Smooth muscle cell (in vitro differentiated cells): ENCODE measurements around the gene NADK. TPM values are rescaled to one million over a fixed set of nuclear protein-coding genes. Genes with fewer than 3 reads are reported as not detected.
A peak's percentile ranks its signal among the peaks of the same experiment; 100 is the strongest.
"Not testable (repeated sequence)": the region's sequence is repeated elsewhere in the genome, so short reads cannot be mapped to it uniquely, and the experiment has no call there.

ENCODE experiments used
- DNase-seq: peaks from one replicate; lab custom pipeline; 2025; ENCODE audit not compliant: unreplicated experiment; lab: John Stamatoyannopoulos, UW
- H2AFZ ChIP-seq: fragments of 200-600 bp; sonication (generic); 2 replicates; pipeline ENCODE4 v1.6.0; 2016; ENCODE audit warnings: antibody characterized with exemption, low read depth, mild to moderate bottlenecking
- H3F3A ChIP-seq: fragments of 200-600 bp; sonication (generic); 2 replicates; pipeline ENCODE4 v1.6.0; 2017; ENCODE audit warnings: antibody characterized with exemption, low read depth
- H3K27ac ChIP-seq: fragments of 200-600 bp; sonication (generic); 2 replicates; pipeline ENCODE4 v1.5.1; 2016; ENCODE audit warnings: low read depth, mild to moderate bottlenecking
- H3K27me3 ChIP-seq: fragments of 200-600 bp; sonication (generic); 2 replicates; pipeline ENCODE4 v1.6.1; 2016; ENCODE audit warnings: low read depth, mild to moderate bottlenecking
- H3K36me3 ChIP-seq: fragments of 200-600 bp; sonication (generic); 2 replicates; pipeline ENCODE4 v1.5.1; 2016; ENCODE audit warnings: low read depth
- H3K4me1 ChIP-seq: fragments of 200-600 bp; sonication (generic); 2 replicates; pipeline ENCODE4 v1.5.1; 2016; ENCODE audit warnings: low read depth
- H3K4me2 ChIP-seq: fragments of 200-600 bp; sonication (generic); 2 replicates; pipeline ENCODE4 v1.6.0; 2016; ENCODE audit warnings: mild to moderate bottlenecking
- H3K4me3 ChIP-seq: fragments of 200-600 bp; sonication (generic); 2 replicates; pipeline ENCODE4 v1.5.1; 2016; ENCODE audit warnings: mild to moderate bottlenecking
- H3K79me2 ChIP-seq: fragments of 200-600 bp; sonication (generic); 2 replicates; pipeline ENCODE4 v1.6.0; 2016; ENCODE audit warnings: low read depth, mild to moderate bottlenecking
- H3K9ac ChIP-seq: fragments of 200-600 bp; sonication (generic); 2 replicates; pipeline ENCODE4 v1.6.0; 2016; ENCODE audit warnings: low read depth
- H3K9me3 ChIP-seq: fragments of 200-600 bp; sonication (generic); replicated peaks from 2 replicates; pipeline ENCODE4 v1.5.1; 2016; ENCODE audit warnings: low read depth
- H4K20me1 ChIP-seq: fragments of 200-600 bp; sonication (generic); 2 replicates; pipeline ENCODE4 v1.6.0; 2016; ENCODE audit warnings: low read depth
- CTCF ChIP-seq: fragments of 200-600 bp; sonication (generic); IDR thresholded peaks from 2 replicates; pipeline ENCODE4 v1.5.1; 2017; ENCODE audit warnings: borderline replicate concordance, mild to moderate bottlenecking, antibody characterized with exemption; ENCODE audit not compliant: insufficient read depth, poor library complexity, severe bottlenecking
- WGBS: methylation state at CpG from one replicate; pipeline ENCODE4 v1.1.7; 2016; ENCODE audit warnings: low lambda C conversion rate; 5-methylcytosine and 5-hydroxymethylcytosine counted together
- polyA plus RNA-seq: library from polyadenylated mRNA; unstranded; fragments of >200 nt; fragmentation: Nextera tagmentation; extraction: Ambion mirVana; gene quantifications from 2 replicates; pipeline ENCODE4 v1.2.1, GENCODE V29; 2016
- total RNA-seq: library from RNA; depleted of rRNA; stranded (reverse); fragments of >200 nt; gene quantifications from 2 replicates; pipeline ENCODE4 v1.2.3, GENCODE V29; 2014

NADK gene
- total and polyA plus RNA-seq, 2 experiments from 2014 or later = 32.7 to 37.8 TPM

- not testable (repeated sequence) for H3K27me3 ChIP-seq, DNase-seq, H3K4me3 ChIP-seq, H3K4me2 ChIP-seq, H4K20me1 ChIP-seq, H3K36me3 ChIP-seq, H2AFZ ChIP-seq, H3K27ac ChIP-seq, H3K9ac ChIP-seq, H3K4me1 ChIP-seq, H3K9me3 ChIP-seq, H3F3A ChIP-seq
- peaks cover 18% of the 10 kb centered on the region for H3K79me2 ChIP-seq
- 98% methylated on average over 12 of the region's 22 CpGs for WGBS
These were observed 39.4 kb downstream of the NADK start for GRCh38 chr1:1738799-1739337.

- not testable (repeated sequence) for DNase-seq
These were observed 40.3 kb downstream of the NADK start for GRCh38 chr1:1737675-1738590.

GRCh38 chr1:1732381-1732780 is 45.9 kb downstream of the NADK start:
- H3K36me3 ChIP-seq = no peaks in the 10 kb centered on the region
- H4K20me1 ChIP-seq = no peaks in the 10 kb centered on the region
- no peak overlapping the region for H3K9ac ChIP-seq
- H3K4me3 ChIP-seq = no peak overlapping the region
- H2AFZ ChIP-seq = no peak overlapping the region
- H3F3A ChIP-seq = no peaks in the 10 kb centered on the region
- H3K27ac ChIP-seq = no peak overlapping the region
- no peak for TF ChIP-seq CTCF
- no peaks in the 10 kb centered on the region for H3K4me1 ChIP-seq
- DNase-seq = no peak
- no peaks in the 10 kb centered on the region for H3K27me3 ChIP-seq
- H3K79me2 ChIP-seq = peaks cover 4% of the 10 kb centered on the region
- WGBS = 95% methylated on average over 17 of the region's 17 CpGs
- no peak overlapping the region for H3K4me2 ChIP-seq
- H3K9me3 ChIP-seq = no peaks in the 10 kb centered on the region

More at GRCh38 chr1:1737675-1738590, 40.3 kb downstream of the NADK start:
- H3K9me3 ChIP-seq, H3K4me2 ChIP-seq, H3K4me1 ChIP-seq, H3K9ac ChIP-seq, H3K36me3 ChIP-seq, H3K27me3 ChIP-seq, H4K20me1 ChIP-seq, H3K27ac ChIP-seq, H2AFZ ChIP-seq, H3K4me3 ChIP-seq, H3F3A ChIP-seq: not testable (repeated sequence)
- WGBS = 96% methylated on average over 25 of the region's 44 CpGs
- peaks cover 12% of the 10 kb centered on the region for H3K79me2 ChIP-seq

GRCh38 chr1:1730870-1731269 is 47.4 kb downstream of the NADK start:
- 96% methylated on average over 17 of the region's 17 CpGs for WGBS
- Histone ChIP-seq H3K4me3 (no peak overlapping the region), H3K27me3 (no peaks in the 10 kb centered on the region), H3K4me2 (no peak overlapping the region), H3K4me1 (no peaks in the 10 kb centered on the region), H3K9me3 (no peaks in the 10 kb centered on the region), H3K79me2 (peaks cover 4% of the 10 kb centered on the region), H3K9ac (no peak overlapping the region), H3K27ac (no peak overlapping the region), H2AFZ (no peak overlapping the region), H3K36me3 (no peaks in the 10 kb centered on the region), H4K20me1 (no peaks in the 10 kb centered on the region), H3F3A (peaks cover 4% of the 10 kb centered on the region)
- TF ChIP-seq CTCF = no peak
- DNase-seq = no peak

- not testable (repeated sequence) for H3K4me1 ChIP-seq, H3K9me3 ChIP-seq, H3K36me3 ChIP-seq, H3K4me2 ChIP-seq, H4K20me1 ChIP-seq, DNase-seq, H3F3A ChIP-seq, H3K27ac ChIP-seq, H3K79me2 ChIP-seq, H3K27me3 ChIP-seq, H2AFZ ChIP-seq, H3K4me3 ChIP-seq, H3K9ac ChIP-seq
- 100% methylated on average over 6 of the region's 13 CpGs for WGBS
These were observed 48.0 kb downstream of the NADK start for GRCh38 chr1:1730230-1730629.

- not testable (repeated sequence) for H3K36me3 ChIP-seq, H2AFZ ChIP-seq, H3K9me3 ChIP-seq, H3K4me1 ChIP-seq, DNase-seq, H3K4me2 ChIP-seq, H3F3A ChIP-seq, H3K4me3 ChIP-seq, H3K27me3 ChIP-seq, H4K20me1 ChIP-seq, H3K9ac ChIP-seq, H3K79me2 ChIP-seq
- H3K27ac ChIP-seq = peak overlapping the region; percentile 70
- 93% methylated on average over 18 of the region's 18 CpGs for WGBS
These were observed 49.0 kb downstream of the NADK start for GRCh38 chr1:1729116-1729816.
